ENCODE measurements around the gene PRDX3.

Gene PRDX3

GRCh38 chr10:119178372-119179119 lies at the start of gene PRDX3:
PRDX3 (minus strand) TSS chr10:119178812; CDS start chr10:119178790, 22 bp downstream.
- DNase-seq (ENCODE audit: low read depth in 2 of 2), result peak; percentile 84 to 93

- DNase-seq (ENCODE audit: low read depth in 2 of 2), result no peak
These were observed 49.2 kb upstream of the PRDX3 start for GRCh38 chr10:119227825-119228224.

- no peak for DNase-seq (ENCODE audit: low read depth in 2 of 2)
These were observed 46.6 kb upstream of the PRDX3 start for GRCh38 chr10:119225083-119225658.

- DNase-seq (ENCODE audit: low read depth in 2 of 2), result no peak
These were observed 44.4 kb upstream of the PRDX3 start for GRCh38 chr10:119222966-119223386.

GRCh38 chr10:119222537-119222936 lies 43.9 kb upstream of the PRDX3 start:
- no peak for DNase-seq (ENCODE audit: low read depth in 2 of 2)

GRCh38 chr10:119221666-119222065 lies 43.1 kb upstream of the PRDX3 start:
- no peak for DNase-seq (ENCODE audit: low read depth in 2 of 2)

- no peak for DNase-seq (ENCODE audit: low read depth in 2 of 2)
These were observed 42.6 kb upstream of the PRDX3 start for GRCh38 chr10:119221201-119221600.

- no peak for DNase-seq (ENCODE audit: low read depth in 2 of 2)
These were observed 41.3 kb upstream of the PRDX3 start for GRCh38 chr10:119219871-119220270.

GRCh38 chr10:119217991-119218490 lies 39.4 kb upstream of the PRDX3 start:
- no peak for DNase-seq (ENCODE audit: low read depth in 2 of 2)

GRCh38 chr10:119217401-119217800 lies 38.8 kb upstream of the PRDX3 start:
- DNase-seq (ENCODE audit: low read depth in 2 of 2), result no peak

GRCh38 chr10:119216127-119216526 lies 37.5 kb upstream of the PRDX3 start:
- no peak for DNase-seq (ENCODE audit: low read depth in 2 of 2)

- no peak for DNase-seq (ENCODE audit: low read depth in 2 of 2)
These were observed 36.8 kb upstream of the PRDX3 start for GRCh38 chr10:119215371-119215770.

GRCh38 chr10:119211625-119212441 lies 33.2 kb upstream of the PRDX3 start:
- DNase-seq (ENCODE audit: low read depth in 2 of 2), result no peak

- no peak for DNase-seq (ENCODE audit: low read depth in 2 of 2)
These were observed 32.6 kb upstream of the PRDX3 start for GRCh38 chr10:119211176-119211575.

- no peak for DNase-seq (ENCODE audit: low read depth in 2 of 2)
These were observed 32.0 kb upstream of the PRDX3 start for GRCh38 chr10:119210633-119211032.

GRCh38 chr10:119209736-119210355 lies 31.2 kb upstream of the PRDX3 start:
- no peak for DNase-seq (ENCODE audit: low read depth in 2 of 2)

- peak; percentile 55 to 59 for DNase-seq (ENCODE audit: low read depth in 2 of 2)
These were observed 30.6 kb upstream of the PRDX3 start for GRCh38 chr10:119209035-119209735.

- no peak for DNase-seq (ENCODE audit: low read depth in 2 of 2)
These were observed 29.9 kb upstream of the PRDX3 start for GRCh38 chr10:119208553-119208940.

GRCh38 chr10:119207713-119208552 lies 29.3 kb upstream of the PRDX3 start:
- peak in 1 of 2 donors; percentile 19 for DNase-seq (ENCODE audit: low read depth in 2 of 2)

- peak; percentile 89 to 95 for DNase-seq (ENCODE audit: low read depth in 2 of 2)
These were observed 28.7 kb upstream of the PRDX3 start, which contains the start of gene GRK5 for GRCh38 chr10:119207366-119207666. GRK5 (plus strand) TSS chr10:119207571; CDS start chr10:119207918, 347 bp downstream.

All from stimulated activated CD8-positive, alpha-beta memory T cell treated with anti-CD3 and anti-CD28 coated beads, Interleukin-7, amount 100 ng/mL, for 4 hours (primary cell).